NCI-H510A (cell line): ENCODE measurements around the gene VPREB1.
"Not testable (repeated sequence)": the region's sequence is repeated elsewhere in the genome, so short reads cannot be mapped to it uniquely, and the experiment has no call there.

Experiments
- DNase-seq: peaks from one replicate; lab custom pipeline; 2025; lab: John Stamatoyannopoulos, UW

Gene VPREB1

DNA sequence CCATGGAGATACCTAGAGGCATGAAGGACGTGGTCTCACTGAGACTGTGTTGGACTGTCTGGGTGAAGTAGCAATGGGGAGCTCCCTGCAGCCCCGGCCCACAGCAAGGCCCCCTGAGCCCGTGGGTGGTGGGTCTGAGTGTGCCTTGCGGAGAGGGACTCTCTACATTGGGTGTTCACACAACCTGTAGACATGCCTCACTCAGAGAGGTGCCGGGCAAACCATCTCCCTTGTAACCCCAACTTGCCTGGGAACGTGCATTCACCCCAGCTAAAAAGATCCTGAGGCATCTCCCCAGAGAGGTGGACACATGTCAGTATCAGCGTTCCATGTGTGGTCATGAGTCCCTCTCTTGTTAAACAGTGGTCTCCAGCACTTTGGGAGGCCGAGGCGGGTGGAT is 2.1 kb downstream of the VPREB1 start:
- DNase-seq: no peak

DNA sequence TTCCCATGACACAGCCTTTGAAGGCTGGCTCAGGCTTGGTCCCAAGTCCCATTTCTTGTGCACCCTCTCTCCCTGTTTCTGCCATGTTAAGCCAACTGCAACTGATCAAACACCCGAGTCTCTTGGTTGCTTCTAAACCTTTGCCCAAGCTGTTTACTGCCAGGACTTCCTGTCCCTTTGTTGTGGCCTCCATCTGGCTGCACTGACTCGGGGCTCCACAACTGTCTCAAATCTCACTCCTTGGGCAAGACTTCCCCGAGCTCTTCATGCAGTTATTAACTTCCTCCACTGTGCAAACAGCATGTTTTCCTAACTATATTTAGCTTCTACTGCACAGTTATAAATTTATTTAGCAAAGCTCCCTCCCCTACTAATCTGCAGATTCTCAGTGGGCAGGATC is 4.3 kb downstream of the VPREB1 start:
- DNase-seq: no peak

- DNase-seq: not testable (repeated sequence)
These were observed 6.1 kb downstream of the VPREB1 start for GRCh38 chr22:22250651-22251050.

DNA sequence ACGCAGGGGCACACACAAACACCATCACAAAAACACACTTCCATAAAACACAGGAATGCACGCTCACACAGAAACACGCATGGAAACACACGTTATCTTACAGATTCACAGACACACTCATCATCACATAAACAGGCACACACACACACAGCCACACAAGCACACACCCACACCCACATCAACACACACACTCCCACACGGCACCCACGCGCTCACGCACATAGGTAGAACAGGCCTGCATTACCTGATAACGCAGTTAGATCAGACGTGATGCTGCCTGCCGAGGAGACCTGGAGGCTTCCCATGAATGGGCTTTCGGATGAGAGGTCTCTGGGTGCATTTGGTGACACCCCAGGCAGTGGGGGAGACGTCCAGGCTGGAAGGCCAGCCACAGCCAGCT is 11.5 kb downstream of the VPREB1 start:
- DNase-seq: not testable (repeated sequence)

- DNase-seq: not testable (repeated sequence)
These were observed 14.2 kb downstream of the VPREB1 start for GRCh38 chr22:22258597-22259415.

GRCh38 chr22:22260169-22260568 is 15.6 kb downstream of the VPREB1 start:
- DNase-seq: not testable (repeated sequence)

- not testable (repeated sequence) for DNase-seq
These were observed 16.0 kb downstream of the VPREB1 start for GRCh38 chr22:22260586-22260985.

GRCh38 chr22:22262332-22263074 is 17.9 kb downstream of the VPREB1 start:
- DNase-seq: not testable (repeated sequence)

GRCh38 chr22:22263823-22264222 is 19.2 kb downstream of the VPREB1 start:
- not testable (repeated sequence) for DNase-seq

- not testable (repeated sequence) for DNase-seq
These were observed 25.6 kb downstream of the VPREB1 start for GRCh38 chr22:22270036-22270676.

DNA sequence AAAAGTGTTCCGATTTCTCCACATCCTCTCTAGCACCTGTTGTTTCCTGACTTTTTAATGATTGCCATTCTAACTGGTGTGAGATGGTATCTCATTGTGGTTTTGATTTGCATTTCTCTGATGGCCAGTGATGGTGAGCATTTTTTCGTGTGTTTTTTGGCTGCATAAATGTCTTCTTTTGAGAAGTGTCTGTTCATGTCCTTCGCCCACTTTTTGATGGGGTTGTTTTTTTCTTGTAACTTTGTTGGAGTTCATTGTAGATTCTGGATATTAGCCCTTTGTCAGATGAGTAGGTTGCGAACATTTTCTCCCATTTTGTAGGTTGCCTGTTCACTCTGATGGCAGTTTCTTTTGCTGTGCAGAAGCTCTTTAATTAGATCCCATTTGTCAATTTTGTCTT is 32.8 kb downstream of the VPREB1 start:
- DNase-seq: not testable (repeated sequence)

- DNase-seq: not testable (repeated sequence)
These were observed 40.6 kb downstream of the VPREB1 start for GRCh38 chr22:22284962-22285756.

DNA sequence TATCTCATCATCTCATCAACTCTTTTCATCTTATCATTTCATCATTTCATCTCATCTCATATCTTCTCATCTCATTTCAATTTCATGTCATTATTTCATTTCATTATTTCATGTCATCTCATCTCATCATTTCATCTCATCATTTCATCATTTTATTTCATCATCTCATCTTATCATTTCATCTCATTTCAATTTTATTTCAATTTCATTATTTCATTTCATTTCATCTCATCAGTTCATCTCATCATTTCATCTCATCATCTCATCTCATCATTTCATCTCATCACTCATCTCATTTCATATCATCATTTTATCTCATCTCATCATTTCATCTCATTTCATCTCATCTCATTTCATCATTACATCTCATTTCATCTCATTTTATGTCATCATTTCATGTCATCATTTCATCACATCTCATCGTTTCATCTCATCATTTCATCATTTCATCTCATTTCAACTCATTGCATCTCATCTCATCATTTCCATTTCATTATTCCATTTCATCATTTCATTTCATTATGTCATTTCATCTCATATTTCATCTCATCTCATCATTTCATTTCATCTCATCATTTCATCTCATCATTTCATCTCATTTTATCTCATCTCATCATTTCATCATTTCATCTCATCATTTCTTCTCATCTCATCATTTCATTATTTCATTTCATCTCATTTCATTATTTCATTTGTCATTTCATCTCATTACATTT is 42.0 kb downstream of the VPREB1 start:
- not testable (repeated sequence) for DNase-seq

DNA sequence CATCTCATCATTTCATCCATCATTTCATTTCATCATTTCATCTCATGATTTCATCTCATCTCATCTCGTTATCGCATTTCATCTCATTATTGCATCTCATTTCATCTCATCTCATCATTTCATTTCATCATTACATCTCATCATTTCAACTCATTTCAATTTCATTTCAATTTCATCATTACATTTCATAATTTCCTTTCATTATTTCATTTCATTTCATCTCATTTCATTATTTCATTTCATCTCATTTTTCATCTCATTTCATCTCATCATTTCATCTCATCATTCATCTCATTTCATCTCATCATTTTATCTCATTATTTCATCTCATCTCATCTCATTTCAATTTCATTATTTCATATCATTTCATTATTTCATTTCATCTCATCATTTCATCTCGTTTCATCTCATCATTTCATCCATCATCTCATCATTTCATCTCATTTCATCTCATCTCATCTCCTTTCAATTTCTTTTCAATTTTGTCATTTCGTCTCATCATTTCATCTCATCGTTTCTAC is 42.6 kb downstream of the VPREB1 start:
- not testable (repeated sequence) for DNase-seq

GRCh38 chr22:22289666-22290065 is 45.1 kb downstream of the VPREB1 start:
- not testable (repeated sequence) for DNase-seq

- not testable (repeated sequence) for DNase-seq
These were observed 46.7 kb downstream of the VPREB1 start for GRCh38 chr22:22291129-22291806.

DNA sequence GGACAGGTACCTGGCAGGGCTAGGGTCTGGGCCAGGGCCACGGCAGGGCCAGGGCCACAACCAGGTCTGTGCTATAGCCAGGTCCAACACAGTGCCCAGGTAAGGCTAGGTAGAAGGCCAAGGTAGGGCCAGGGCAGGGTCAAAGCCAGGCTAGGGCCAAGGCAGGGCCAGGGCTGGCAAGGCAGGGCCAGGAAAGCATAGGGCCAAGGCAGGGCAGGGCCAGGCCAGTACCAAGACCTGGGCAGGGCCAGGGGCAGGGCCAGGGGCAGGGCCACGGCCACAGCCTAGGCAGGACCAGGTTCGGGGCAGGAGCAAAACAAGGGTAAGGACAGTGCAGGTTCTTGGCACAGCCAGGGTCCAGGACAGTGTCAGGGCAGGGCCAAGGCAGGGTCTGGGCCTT is 48.1 kb downstream of the VPREB1 start:
- not testable (repeated sequence) for DNase-seq

- not testable (repeated sequence) for DNase-seq
These were observed 48.9 kb downstream of the VPREB1 start for GRCh38 chr22:22293436-22293835.

- not testable (repeated sequence) for DNase-seq
These were observed 50.1 kb downstream of the VPREB1 start for GRCh38 chr22:22294641-22295040.
